Fibroblast of mammary gland (primary cell): ENCODE measurements around the gene ARID5B.
A peak's percentile ranks its signal among the peaks of the same experiment; 100 is the strongest.

Experiments used
- DNase-seq: peaks from one replicate; pipeline ENCODE4 v3.0.0-alpha.2; 2010; ENCODE audit warnings: low read depth
- H3K4me3 ChIP-seq: 2 replicates; pipeline ENCODE4 v1.5.1; 2011; ENCODE audit warnings: low read depth, mild to moderate bottlenecking, low read length, moderate library complexity; ENCODE audit not compliant: control insufficient read depth
- TF ChIP-seq, protein P1 (sequence below): conservative IDR thresholded peaks from 2 replicates; pipeline ENCODE4 v1.5.1; 2011; ENCODE audit warnings: low read depth, low read length, inconsistent platforms; ENCODE audit not compliant: control insufficient read depth, insufficient read depth

Gene ARID5B

GRCh38 chr10:61919646-61920215 is 18.2 kb downstream of the ARID5B start:
- TF ChIP-seq, protein P1, sequence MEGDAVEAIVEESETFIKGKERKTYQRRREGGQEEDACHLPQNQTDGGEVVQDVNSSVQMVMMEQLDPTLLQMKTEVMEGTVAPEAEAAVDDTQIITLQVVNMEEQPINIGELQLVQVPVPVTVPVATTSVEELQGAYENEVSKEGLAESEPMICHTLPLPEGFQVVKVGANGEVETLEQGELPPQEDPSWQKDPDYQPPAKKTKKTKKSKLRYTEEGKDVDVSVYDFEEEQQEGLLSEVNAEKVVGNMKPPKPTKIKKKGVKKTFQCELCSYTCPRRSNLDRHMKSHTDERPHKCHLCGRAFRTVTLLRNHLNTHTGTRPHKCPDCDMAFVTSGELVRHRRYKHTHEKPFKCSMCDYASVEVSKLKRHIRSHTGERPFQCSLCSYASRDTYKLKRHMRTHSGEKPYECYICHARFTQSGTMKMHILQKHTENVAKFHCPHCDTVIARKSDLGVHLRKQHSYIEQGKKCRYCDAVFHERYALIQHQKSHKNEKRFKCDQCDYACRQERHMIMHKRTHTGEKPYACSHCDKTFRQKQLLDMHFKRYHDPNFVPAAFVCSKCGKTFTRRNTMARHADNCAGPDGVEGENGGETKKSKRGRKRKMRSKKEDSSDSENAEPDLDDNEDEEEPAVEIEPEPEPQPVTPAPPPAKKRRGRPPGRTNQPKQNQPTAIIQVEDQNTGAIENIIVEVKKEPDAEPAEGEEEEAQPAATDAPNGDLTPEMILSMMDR, result no peak
- H3K4me3 ChIP-seq, result no peak overlapping the region
- DNase-seq, result no peak

GRCh38 chr10:61921143-61921542 is 19.6 kb downstream of the ARID5B start:
- TF ChIP-seq, protein P1, result no peak
- H3K4me3 ChIP-seq, result no peak overlapping the region
- DNase-seq, result no peak

DNA sequence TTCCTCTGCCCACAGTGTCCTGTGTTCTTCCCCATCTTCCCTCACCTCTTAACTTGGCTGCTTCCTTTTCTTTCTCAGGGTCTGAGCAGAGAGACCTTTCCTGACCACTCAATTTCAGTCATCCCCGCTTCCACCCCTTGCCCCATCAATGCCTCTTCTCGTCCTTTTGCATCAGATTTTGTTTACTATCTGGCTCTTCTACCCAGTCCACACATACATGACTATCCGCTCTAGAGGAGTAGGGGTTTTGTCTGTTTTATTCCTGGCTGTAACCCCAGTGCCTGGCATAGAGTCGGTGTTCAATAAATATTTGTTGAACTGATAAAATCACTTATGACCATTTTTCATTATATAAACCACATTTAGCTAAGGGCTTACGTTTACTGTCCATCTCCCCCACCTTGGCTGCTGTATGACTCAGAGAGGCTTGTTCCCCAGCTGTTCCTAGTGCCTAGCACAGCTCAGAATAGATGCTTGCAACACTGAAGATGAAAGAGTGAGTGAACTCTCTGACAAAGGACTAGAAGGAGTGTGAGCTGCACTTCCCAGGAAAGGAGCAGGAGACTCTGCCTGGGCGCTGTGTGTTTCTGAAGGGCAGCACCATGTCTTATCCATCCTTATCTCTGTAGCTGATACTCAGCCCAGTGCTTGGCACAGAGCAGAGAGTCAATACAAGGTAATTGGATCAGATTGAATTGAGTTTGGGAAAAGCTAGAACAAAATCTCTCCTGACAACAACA is 21.9 kb downstream of the ARID5B start:
- H3K4me3 ChIP-seq, result no peak overlapping the region
- TF ChIP-seq, protein P1, result no peak
- peak; percentile 91 for DNase-seq

GRCh38 chr10:61923950-61924274 is 22.4 kb downstream of the ARID5B start:
- TF ChIP-seq, protein P1, result no peak

DNA sequence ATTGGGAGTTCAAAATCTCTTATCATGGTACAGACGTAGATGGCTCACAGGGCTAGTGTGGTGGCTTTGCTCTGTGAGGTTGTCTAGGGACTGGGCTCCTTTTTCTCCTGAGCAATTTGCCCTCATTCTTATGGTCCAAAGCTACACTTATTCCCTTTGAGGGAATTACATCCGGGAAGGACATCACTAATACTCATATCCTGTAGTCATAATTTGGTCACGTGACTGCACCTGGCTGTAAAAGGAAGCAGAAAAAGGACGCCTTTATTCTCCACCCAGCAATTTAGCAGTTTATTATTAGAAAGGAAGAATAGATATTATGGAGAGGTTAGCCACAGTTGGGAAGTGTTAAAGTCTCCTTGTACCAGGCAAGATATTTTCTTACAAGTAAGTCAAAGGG is 28.1 kb downstream of the ARID5B start:
- no peak overlapping the region for H3K4me3 ChIP-seq
- TF ChIP-seq, protein P1, result no peak
- no peak for DNase-seq

More at GRCh38 chr10:61923950-61924274, 22.4 kb downstream of the ARID5B start:
- H3K4me3 ChIP-seq, result no peak overlapping the region
- DNase-seq, result no peak

- no peak overlapping the region for H3K4me3 ChIP-seq
- no peak for DNase-seq
- TF ChIP-seq, protein P1, result no peak
These were observed 30.3 kb downstream of the ARID5B start for GRCh38 chr10:61931620-61932332.
